A549 (cell line): Measurements from ENCODE around the gene TMEM183A.

ENCODE experiments used
- CTCF ChIP-seq: fragments of >200 bp; sonication (Bioruptor Twin); formaldehyde crosslinking; IDR thresholded peaks from 3 replicates; pipeline ENCODE4 v1.5.1; 2016
- HMGXB4 ChIP-seq: fragments of 250-450 bp; sonication (Bioruptor Pico); IDR thresholded peaks from 2 replicates; pipeline ENCODE4 v1.5.0; 2021; ENCODE audit warnings: mild to moderate bottlenecking, moderate library complexity, borderline replicate concordance
- JUN ChIP-seq, 2 experiments: fragments of >200 bp; sonication (Bioruptor Twin); formaldehyde crosslinking; IDR thresholded peaks; 2 replicates in 1 of 2; 3 replicates in 1 of 2; pipeline ENCODE4 v1.6.1; 2016 to 2017
- KDM1A ChIP-seq: fragments of 200-600 bp; sonication (generic); IDR thresholded peaks from 2 replicates; pipeline ENCODE4 v1.6.1; 2016; ENCODE audit warnings: low read depth, mild to moderate bottlenecking
- NR3C1 ChIP-seq: fragments of >200 bp; sonication (Bioruptor Twin); formaldehyde crosslinking; IDR thresholded peaks from 3 replicates; pipeline ENCODE4 v1.6.1; 2017
- PBX3 ChIP-seq: IDR thresholded peaks from 2 replicates; pipeline ENCODE4 v1.6.1; 2012
- PHF8 ChIP-seq: fragments of 200-600 bp; sonication (generic); IDR thresholded peaks from 2 replicates; pipeline ENCODE4 v1.6.1; 2016; ENCODE audit warnings: low read depth, mild to moderate bottlenecking, antibody characterized with exemption, moderate library complexity, borderline replicate concordance
- POLR2A ChIP-seq: IDR thresholded peaks from 2 replicates; pipeline ENCODE4 v1.6.1; 2012; ENCODE audit warnings: mild to moderate bottlenecking, low read length
- RCOR1 ChIP-seq: fragments of 150-350 bp; IDR thresholded peaks from 2 replicates; pipeline ENCODE4 v1.6.1; 2014; ENCODE audit warnings: antibody characterized with exemption, low read length, low read depth
- REST ChIP-seq: fragments of 200-600 bp; sonication (generic); IDR thresholded peaks from 2 replicates; pipeline ENCODE4 v1.6.1; 2016; ENCODE audit warnings: antibody characterized with exemption, mild to moderate bottlenecking, moderate library complexity
- SMC3 ChIP-seq: fragments of >200 bp; sonication (Bioruptor Twin); formaldehyde crosslinking; IDR thresholded peaks from 3 replicates; pipeline ENCODE4 v1.6.1; 2018; ENCODE audit warnings: inconsistent platforms
- ZFP36 ChIP-seq: fragments of 450-650 bp; IDR thresholded peaks from 2 replicates; pipeline ENCODE4 v1.6.1; 2014; ENCODE audit warnings: borderline replicate concordance; ENCODE audit not compliant: partially characterized antibody

GRCh38 chr1:203045336-203045735 lies 38.2 kb downstream of the TMEM183A start:
- no peak for TF ChIP-seq CTCF
- TF ChIP-seq POLR2A: no peak
- no peak for TF ChIP-seq REST
- no peak for TF ChIP-seq PBX3
- no peak for TF ChIP-seq JUN (IDR thresholded peaks at IDR 0.05)
- TF ChIP-seq NR3C1: no peak
- TF ChIP-seq PHF8: no peak
- TF ChIP-seq HMGXB4 (CRISPR knock-in tag): no peak
- TF ChIP-seq SMC3: no peak
- no peak for TF ChIP-seq ZFP36
- no peak for TF ChIP-seq KDM1A
- no peak for TF ChIP-seq RCOR1
